Coronary artery (tissue), 2 donors: ENCODE results near the gene ADPRS.

ENCODE experiments used
- DNase-seq: peaks from one replicate; pipeline ENCODE4 v3.0.0-alpha.2; 2017; ENCODE audit warnings: low spot score
- H3K27ac ChIP-seq, 2 donors: fragments of 200-600 bp; sonication (generic); one replicate each; pipeline ENCODE4 v1.5.1; 2016 to 2019
- H3K4me3 ChIP-seq: fragments of 200-600 bp; sonication (generic); 2 replicates; pipeline ENCODE4 v1.5.1; 2016; ENCODE audit warnings: mild to moderate bottlenecking, moderate library complexity
- CTCF ChIP-seq: fragments of 200-600 bp; sonication (generic); IDR thresholded peaks from one replicate; pipeline ENCODE4 v1.5.1; 2019; ENCODE audit warnings: antibody characterized with exemption

ADPRS gene

GRCh38 chr1:36115931-36116330 lies 27.2 kb downstream of the ADPRS start:
- peak overlapping the region; percentile 88 to 92 for H3K27ac ChIP-seq
- TF ChIP-seq CTCF, result no peak
- H3K4me3 ChIP-seq, result no peak overlapping the region
- no peak for DNase-seq

DNA sequence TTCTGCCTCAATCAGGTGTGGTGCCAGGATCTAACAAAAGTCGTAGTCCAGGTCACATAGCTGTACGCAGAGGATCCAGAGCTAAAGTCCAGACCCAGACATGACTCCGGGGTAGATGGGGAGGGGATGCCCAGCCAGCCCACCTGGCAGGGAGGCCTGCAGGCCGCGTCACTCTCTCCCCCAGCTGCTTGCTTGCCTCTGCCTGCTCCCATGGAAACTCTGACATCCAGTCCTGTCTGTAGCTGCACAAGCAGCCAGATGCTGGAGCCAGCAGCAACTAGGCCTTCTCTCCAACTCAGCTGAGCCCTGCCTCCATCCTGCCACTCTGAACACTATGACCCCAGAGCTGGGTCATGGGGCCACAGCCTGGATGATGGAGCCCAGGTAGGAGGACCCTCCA lies 28.2 kb downstream of the ADPRS start:
- peak overlapping the region; percentile 88 to 92 for H3K27ac ChIP-seq
- H3K4me3 ChIP-seq, result no peak overlapping the region
- no peak for DNase-seq
- no peak for TF ChIP-seq CTCF

DNA sequence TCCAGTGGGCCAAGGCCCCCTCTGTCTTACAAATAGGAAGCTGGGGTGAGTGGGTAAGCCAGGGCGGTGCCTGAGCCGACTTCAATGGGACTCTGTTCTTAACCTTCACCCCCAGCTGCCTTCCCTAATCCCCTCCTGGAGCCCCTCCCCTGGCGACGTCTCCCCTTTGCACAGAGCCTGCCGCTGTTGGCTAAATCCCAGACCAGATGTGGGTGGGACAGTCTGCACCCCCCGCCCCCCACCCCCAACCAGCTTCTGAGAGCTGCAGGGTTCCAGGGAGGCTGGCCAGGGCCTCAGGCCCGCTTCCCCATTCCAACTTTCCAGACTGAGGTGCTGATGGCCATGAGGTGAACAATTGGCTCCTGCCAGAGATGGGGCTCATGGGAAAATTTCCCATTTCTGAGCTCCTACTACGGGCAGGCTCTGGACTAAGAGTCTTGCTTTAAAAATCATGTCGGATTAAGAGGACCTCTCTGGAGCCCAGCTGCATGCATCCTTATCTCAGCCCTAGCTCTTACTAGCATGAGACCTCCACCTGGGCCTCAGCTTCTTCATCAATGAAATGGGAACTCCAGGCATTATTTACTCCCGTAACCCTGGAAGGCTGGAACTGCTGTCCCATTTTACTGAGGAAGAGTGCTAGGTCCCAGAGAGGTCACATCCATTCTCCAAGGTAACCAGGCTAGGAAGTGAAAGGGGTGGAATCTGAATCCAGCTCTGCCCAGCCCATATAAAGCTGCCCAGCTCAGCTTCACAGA lies 29.9 kb downstream of the ADPRS start:
- no peak for TF ChIP-seq CTCF
- Histone ChIP-seq H3K27ac (peak overlapping the region; percentile 88 to 92), H3K4me3 (no peak overlapping the region)
- no peak for DNase-seq

DNA sequence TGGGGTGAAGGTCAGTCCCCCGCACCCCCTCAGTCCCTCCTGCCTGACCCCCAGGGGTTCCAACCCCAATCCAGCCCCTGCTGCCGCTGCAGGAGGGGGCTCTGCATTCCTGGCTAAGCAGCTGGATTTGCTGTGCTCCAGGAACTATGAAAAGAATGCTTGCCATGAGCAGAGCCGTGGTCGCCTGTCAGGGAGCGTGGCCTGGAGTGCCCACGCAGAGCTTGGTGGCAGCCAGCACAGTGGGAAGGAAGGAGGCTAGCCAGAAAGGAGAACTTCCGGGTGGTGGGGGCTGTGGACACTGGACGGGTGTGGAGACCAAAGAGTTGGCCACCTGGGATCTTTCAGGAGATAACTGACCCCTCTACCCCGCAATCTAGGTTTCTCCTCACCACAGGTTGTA lies 30.8 kb downstream of the ADPRS start:
- Histone ChIP-seq H3K27ac (peak overlapping the region; percentile 57 to 88), H3K4me3 (no peak overlapping the region)
- TF ChIP-seq CTCF, result no peak
- no peak for DNase-seq

DNA sequence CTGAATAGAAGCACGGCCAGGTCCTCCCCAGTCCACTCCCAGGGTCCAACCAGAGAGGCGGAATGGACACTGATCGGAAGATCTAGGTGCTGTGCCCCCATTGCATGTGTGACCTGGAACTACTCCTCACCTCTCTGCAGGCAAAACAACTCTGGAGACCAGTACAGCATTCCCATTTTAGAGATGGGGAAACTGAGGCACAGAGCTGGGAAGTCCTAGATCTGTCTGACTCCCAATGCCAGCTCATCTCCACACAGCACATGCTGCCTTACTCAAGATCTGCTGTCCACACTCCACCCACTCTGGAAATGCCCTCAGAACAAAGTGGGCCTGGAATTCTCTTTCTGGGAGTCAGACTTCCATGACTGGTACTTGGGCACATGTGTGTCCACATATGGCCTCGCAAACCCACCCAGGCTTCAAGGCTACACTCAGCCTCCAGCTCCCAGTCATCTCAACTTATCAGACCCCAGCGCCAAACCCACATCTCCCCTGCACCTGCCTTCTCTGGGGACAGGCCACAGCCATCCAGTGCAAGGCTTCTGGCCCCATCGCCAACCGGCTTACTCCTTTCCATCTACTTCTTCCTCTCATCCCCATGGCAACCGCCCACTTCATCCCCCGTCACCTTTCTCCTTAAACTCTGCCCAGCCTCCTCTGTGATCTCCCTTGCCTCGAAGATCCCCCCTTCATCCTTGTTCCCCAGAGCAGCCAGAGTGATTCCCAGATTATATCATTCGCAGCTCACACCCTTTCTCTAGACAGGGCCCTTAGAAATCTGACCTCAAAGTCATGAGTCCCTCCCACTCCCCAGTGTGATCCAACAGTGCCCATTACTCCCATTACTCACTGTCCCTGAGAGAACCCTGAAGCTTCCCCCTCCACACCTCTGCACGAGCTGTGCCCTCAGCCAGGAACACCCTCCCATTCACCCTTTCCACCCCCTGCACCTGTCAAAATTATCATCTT lies 33.7 kb downstream of the ADPRS start:
- no peak for TF ChIP-seq CTCF
- Histone ChIP-seq H3K4me3 (no peak overlapping the region), H3K27ac (peak overlapping the region in 1 of 2 donors; percentile 93)
- no peak for DNase-seq

GRCh38 chr1:36123356-36123755 lies 34.7 kb downstream of the ADPRS start:
- peak overlapping the region in 1 of 2 donors; percentile 93 for H3K27ac ChIP-seq
- no peak for TF ChIP-seq CTCF
- peak overlapping the region; percentile 86 for H3K4me3 ChIP-seq
- DNase-seq, result no peak
